C4-2B (cell line): ENCODE data around the gene NDUFA3.

ENCODE experiments used
- CTCF ChIP-seq: fragments of 450-650 bp; conservative IDR thresholded peaks from 2 replicates; pipeline ENCODE4 v1.5.1; 2017; ENCODE audit warnings: mild to moderate bottlenecking
- ZFX ChIP-seq: fragments of 450-650 bp; IDR thresholded peaks from 2 replicates; pipeline ENCODE4 v1.6.1; 2017

- TF ChIP-seq CTCF (no peak), ZFX (no peak)
Observed at GRCh38 chr19:54108496-54108895, 5.8 kb downstream of the NDUFA3 start.
